HG02678 (cell line): ENCODE results near the gene ARHGEF28.

Source experiments
- ATAC-seq: cut with Tn5 transposase; IDR thresholded peaks from one replicate; pipeline ENCODE4 v1.9.1; 2021; ENCODE audit warnings: mild to moderate bottlenecking, moderate library complexity; ENCODE audit not compliant: unreplicated experiment

The ARHGEF28 gene

DNA sequence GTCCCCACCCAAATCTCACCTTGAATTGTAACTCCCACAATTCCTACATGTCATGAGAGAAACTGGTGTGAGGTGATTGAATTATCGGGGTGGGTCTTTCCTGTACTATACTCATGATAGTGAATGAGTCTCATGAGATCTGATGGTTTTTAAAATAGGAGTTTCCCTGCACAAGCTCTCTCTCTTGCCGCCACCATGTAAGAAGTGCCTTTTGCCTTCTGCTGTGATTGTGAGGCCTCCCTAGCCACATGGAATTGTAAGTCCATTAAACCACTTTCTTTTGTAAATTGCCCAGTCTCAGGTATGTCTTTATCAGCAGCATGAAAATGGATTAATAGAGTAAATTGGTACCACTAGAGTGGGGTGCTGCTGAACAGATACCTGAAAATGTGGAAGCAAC, 140.9 kb downstream of the ARHGEF28 start:
- ATAC-seq, result no peak

DNA sequence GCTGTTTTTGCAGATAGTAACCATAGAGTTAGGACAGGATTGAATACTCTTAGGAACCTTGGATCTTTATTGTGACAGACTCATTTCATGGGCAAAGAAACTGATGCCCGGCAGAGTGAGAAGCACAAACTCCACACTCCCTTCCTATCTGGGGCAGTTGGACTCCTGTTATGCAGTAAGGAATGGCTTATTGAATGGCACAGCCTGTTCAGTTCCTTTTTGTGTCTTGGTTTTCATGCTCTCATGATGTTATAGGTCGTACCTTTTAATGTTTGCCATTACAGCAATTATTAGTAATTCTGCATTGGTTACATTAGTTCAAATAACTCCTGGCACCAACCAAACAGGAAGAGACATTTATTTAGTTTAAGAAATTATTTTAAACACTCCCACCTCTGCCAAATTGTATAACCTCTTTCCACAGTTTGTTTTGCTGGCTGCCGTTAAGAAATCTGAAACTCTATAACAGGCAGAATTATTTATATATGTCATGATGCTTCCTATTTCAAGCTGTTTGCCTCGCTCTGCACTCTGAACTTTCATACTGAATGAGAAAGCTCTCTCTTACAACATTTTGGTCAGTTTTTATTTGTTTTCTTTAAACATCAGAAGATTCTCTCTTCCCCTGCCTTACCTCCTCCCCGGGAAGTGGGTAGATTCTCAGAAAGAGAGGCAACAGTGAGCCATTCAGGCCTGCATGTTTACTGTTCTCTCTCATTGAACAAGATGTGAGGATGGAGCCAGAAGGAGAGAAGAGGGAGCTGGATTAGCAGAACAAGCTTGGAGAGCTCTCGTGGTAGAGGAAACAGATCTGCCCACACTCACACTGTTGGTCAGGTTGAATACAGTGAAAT, 144.4 kb downstream of the ARHGEF28 start:
- ATAC-seq, result no peak

DNA sequence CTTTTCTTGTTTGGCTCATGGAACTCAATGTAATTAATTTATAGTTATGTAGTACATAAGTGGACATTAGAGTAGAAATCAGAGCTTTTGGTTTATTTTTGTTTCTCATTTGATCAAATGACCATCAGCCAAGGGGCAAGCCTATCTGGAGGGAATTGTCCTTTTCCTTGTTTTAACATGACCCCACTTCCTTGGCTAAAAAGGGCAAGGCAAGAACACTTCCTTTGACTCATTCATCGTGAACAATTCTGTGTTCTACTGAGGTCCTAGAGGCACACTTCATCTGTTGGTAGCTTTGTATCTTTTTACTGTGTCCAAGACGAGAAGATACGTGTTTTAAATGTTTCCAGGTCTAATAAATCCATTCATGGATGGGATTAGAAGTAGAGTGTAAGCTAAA, 148.9 kb downstream of the ARHGEF28 start:
- ATAC-seq, result no peak

DNA sequence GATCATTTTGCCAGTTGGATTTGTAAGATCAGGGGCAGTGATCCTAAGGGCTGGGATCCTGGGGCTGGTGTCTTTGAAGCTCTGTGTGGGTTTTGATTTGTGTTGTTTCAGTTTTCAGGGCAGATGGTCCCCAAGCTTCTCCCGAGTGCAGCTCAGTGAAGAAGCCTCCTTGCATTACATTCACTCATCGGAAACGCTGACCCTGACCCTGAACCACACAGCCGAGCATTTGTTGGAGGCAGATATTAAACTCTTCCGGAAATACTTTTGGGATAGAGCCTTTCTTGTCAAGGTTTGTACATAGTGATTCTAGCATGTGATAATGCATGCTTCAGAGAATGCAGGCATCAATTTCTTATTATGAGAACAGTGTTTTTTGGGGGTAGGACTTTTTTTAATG, 150.4 kb downstream of the ARHGEF28 start:
- ATAC-seq, result no peak

DNA sequence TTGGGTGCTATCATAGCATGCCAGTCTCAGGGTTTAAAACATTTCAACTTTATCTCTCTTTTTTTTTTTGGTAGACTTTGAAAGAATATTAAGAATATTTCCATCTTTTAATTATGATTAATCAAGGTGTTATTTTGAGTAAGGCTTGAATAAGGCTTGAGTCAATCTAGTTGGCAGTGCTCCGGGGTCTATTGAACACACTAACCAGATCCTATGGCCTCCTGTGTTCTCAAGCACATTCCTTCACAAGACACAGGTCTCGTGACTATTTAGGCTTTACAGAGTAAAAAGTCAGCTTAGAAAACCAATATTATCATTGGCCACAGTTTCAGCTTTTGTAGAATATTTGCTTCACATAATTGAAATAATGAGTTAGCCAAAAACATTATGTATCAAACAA, 151.2 kb downstream of the ARHGEF28 start:
- no peak for ATAC-seq

DNA sequence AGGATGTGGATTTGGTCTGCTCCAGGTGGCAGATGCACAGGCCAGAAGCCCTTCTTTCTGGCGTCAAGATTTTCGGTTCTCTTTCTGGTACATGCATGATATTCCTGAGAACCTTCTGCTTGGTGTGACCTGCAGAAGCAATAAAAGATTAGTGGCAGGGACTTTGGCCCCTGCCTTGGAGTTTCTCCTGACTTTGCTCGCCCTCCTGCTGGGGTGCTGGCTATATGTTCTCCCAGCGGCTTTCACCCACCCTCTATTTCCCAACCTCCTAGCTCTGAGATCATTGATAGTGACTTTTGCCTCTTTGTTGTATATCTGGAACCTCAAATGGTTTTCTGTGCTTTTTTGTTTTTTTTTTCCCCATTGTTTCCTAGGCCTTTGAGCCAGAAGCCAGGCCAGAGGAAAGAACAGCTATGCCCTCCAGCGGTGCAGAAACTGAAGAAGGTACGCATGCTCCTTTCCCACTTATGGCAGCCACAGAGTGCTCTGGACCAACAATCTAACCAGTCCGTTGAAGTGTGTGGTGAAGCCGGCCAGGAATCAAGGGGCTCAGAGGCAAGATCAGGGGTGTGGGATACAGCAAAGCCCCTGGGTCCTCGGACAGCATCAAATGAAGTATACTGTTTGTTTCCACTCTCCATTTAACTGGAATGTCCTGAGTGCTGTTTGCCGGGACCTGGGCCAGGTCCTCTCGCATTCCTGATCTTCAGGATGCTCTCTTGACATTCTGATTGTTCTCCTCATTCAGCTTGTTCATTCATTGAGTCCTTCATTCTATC, 154.5 kb downstream of the ARHGEF28 start:
- no peak for ATAC-seq

DNA sequence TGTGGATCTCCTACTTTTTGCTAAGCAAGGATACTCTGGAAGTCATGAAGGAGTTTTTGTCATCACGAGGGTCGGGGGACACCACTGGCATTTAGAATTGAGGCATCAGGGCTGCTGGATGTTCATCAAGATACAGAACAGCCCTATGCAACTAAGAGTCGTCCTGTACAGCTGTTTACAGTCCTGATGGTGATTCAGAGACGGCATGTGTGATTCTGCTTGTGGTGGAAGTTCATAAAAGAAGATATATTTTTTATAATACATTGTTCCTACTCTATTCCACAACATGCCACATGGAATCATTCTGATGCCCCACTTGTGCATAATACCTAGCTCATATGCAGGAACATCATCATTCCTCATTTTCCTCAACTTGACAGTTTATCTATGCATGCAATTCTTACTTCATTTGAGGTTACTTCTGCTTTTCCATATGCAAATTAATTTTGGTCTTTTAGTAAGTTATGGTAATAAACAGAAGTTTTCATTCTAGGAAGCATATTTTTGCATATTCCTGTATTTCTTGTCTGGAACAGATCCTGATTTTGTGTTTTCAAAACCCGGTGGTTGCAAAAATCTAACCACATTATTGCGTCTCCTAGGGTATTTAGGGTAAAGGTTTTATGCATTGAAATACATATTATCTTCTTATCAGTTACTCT, 155.2 kb downstream of the ARHGEF28 start:
- ATAC-seq, result no peak

DNA sequence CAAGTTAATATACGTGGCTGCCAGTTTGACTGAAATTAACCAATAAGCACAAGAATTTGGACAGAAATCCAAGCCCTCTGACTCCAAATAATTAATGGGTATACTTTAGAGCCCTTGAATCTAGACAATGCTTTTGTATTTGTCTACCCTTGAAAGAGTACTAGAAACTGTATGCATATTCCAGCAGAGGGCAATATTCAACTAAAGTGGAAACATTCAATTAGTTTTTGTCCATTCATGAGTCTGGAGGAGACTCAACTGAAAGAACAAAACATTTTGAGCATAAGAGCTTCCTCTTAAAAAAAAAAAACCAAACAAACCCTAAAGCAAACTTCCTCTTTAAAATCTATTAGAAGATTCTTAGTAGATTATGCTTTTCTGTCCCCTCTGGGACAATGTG, 157.8 kb downstream of the ARHGEF28 start:
- no peak for ATAC-seq

DNA sequence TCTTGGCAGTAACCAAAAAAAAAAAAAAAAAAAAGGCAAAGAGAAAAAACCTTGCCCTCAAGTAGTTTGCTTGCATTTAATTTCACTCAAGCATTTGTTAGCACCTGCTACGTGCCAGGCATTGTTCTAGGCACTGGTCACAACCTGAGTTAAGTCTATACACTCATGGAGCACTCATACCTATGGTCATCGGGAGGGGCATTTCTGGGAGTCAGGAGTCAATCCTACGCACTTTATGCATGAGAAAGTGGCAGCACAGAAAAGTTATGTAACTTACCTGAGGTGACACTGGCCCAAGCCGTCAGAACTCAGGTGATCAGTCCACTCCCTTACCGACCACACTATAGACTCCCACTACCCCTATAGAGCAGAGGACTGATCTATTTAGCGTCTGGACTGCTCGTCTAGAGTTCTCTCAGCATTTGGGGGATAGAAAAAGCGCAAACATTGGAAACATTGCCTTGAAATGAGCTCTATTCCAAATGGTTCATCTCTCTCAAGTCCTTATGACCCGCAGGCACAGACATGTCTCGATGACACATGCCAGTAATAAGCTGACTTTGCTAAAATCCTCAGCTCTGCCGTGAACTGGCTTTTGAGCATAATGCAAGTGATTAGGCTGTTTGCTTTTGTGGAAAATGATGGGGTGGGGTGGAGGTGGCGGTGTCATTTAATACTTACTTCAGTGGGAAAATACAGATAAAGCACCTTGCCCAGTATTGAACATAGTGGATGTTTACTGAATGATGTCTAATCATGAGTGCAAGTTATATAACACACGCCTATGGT, 160.2 kb downstream of the ARHGEF28 start:
- no peak for ATAC-seq

DNA sequence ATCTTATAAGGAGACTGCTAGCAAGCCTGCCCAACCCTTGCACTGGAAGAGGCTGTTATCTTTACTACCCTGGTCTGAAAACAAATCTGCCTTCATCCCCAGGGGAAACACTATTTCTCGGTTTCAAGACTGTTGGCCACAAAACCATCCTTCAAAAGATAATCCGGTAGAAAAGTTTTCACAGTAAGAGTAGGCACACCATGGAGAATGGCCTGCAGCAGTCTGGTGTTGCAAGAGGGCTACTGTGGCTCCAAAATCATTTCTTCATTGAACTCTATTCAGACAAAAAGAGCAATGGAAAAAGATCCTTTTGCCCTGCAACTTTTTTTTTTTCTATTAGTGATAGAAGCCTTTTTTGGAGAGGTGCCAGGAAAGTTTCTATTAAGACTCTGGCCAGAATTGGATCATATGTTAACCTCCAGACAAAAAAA, 163.9 kb downstream of the ARHGEF28 start:
- ATAC-seq, result no peak

DNA sequence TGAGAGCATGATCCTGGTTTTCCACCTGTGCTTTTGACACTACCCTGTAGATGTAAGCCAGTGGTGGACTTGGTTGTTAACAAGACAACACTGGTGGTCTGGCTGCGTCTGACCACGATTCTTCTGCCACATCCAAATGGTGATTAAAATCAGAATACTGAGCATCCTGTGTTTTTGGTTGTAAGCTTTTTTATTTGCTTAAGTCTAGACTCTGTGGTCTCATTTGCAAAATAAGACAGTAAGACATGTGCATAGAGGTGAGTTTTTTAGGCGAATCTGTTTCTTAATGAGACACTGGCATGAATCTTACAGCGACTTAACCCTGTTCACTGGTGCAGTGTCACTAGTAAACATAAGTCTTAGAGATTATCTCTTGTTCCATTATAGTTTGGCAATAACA, 165.4 kb downstream of the ARHGEF28 start:
- no peak for ATAC-seq

DNA sequence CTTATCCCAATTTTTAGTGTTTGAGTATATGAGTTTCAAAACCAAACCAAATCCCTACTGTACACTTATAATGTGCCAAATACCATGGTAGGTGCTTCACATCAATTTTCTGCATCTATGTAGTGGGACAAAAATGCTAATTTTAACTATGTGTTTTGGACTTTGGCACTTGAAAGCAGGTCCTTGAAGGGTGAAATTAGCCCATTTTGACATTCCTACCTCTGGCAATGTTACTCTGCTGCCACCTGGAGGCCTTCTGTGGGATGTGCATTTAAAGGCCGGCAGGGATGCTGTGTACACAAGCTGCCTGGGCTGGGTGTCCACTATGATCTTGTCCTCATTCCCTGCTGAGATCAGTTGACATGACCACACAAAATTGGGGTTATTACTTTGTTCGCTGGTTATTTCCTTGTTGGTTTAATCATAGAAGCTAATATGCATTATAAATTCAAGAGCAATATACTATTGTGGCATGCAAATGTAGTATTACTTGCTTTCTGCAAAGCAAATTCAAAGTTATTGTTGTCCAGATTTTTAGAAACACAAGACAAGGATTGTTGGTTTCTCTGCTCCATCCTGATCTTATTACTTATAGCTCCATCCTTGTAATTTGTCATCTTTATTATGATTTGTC, 166.8 kb downstream of the ARHGEF28 start:
- ATAC-seq, result peak; percentile 59

DNA sequence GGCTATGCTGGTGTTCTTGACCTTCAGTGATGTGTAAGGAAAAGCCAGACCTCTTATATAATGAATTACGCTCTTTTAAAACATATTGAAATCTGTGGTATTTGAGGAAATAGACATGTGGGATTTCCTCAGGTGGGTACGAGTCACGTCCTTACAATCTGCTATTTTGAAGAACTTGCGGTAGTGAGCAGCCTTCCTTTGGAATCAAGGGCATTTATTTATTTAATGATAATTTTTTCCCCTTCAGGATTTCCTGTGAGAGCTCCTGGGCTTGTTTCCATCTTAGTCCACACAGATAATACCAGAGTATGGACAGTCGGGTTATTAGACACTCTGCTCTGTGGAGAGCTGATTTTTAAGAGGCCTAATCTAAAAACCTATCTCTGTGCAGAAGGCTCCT, 167.9 kb downstream of the ARHGEF28 start:
- no peak for ATAC-seq

DNA sequence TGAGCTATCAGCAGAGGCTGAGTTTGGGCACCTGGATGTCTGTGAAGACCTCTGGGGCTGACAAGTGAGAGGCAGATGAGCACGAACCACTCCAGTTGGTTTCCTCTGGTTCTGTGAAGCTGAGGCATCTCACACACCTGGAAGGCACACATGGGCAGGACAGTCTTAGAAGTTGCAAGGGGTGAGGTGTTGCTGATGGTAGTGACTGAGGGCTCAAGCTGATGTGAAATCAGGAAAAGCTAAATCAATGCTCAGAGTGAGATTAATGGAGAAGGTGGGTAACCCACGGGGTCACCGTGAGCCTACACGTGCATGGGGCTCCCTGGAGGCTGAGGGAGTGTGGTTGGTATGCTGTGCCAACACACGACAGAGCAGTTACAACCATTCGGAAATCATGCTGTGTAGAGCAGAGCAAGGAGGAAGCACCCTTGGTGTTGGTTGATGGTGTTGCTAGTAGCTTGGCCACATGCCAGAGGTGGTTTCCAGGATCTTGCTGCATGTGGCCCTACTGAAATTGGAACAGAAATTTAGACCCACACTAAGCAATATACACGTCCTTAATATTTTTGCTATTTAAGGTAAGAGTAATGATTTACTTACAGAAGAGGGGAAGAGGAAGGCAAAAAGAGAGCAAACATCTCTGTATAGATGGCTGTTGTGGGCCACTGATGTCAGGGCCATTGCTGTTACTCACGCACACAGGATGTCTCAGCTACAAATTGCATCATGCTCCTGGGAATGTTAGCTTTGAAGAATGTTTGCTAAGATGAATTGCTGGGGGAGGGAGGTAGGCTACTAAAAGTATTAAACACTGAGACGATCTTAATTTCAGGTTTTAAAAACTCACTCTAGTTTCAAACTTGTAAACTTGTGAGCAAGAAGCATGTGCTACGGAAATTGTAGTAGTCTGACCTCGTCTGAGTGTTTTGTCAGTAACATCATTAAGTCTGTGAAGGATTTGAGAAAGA, 170.5 kb downstream of the ARHGEF28 start:
- peak; percentile 71 for ATAC-seq

DNA sequence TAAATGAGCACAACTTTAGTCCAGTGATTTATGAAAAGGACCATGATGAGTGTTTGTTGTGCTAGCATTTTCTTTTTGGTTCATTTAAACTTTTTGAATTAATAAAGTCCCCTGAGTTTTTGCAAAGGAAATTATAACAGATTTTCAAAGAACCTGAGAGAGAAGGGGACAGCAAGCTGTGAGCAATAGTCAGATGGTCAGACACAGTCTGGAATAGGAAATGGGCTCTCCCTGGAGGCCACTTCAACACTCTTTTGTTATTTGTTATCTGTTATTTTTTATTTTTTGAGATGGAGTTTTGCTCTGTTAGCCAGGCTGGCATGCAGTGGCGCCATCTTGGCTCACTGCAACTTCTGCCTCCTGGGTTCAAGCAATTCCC, 171.1 kb downstream of the ARHGEF28 start:
- no peak for ATAC-seq

DNA sequence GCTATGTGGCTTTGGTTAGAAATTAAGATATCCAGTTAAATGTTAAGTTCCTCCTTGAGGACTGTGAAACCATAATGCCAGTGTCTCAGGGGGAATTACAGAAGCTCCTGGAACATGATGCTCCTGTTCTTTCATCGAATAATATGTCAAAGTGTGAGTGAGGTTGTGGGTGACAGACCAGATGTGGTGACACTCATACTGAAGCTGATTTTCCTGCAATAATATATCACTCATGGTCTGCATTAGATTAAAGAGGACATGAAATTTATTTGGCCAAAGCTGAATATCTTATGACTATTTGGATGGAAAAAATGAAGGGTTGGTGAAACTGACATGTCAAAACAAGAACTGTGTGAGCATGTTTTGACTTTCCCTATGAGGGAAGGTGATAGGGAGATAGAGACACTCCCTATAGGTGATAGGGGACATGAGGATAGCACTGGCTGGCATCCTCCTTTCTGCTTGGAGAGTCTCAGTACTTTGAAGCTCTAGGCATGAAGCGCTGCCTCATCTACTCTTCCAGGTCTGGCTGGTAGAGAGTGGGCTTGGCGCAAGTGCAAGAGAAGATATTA, 173.5 kb downstream of the ARHGEF28 start:
- no peak for ATAC-seq

DNA sequence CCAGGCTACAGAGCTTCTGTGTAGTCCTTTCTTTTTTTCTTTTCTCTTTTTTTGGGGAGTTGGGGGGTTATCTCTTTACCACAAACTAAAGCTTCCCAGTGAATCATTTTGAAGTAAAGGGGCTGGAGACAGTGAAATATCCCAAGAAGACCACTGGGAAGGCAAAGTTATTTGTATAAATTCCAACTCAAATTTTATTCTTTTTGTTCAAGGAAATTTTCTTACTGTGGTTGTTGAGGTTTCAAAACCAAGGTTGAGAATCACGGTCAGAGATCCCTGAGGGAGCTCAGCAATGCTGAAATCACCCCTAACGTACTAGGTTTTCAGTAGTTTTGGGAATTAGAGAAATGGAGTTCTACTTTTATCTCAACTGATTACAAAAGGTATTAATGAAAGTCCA, 175.7 kb downstream of the ARHGEF28 start:
- no peak for ATAC-seq

DNA sequence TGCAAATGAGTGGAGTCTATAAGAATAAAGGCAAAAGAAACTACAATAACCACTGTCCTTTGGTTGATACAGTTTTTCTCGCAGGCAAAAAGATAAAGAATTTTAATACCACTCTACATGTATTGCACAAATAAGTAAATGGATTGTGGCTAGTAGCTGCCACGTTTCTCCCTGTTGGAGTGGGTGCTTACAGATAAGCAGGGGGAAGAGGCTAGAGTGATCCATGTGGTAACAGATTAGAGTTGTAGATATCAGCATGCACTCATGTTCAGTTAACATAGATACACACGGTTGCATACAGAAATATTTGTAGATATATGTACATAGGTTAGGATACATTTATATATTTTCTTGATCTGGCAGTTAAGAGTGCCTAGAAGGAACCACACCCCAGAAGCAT, 179.5 kb downstream of the ARHGEF28 start:
- no peak for ATAC-seq

DNA sequence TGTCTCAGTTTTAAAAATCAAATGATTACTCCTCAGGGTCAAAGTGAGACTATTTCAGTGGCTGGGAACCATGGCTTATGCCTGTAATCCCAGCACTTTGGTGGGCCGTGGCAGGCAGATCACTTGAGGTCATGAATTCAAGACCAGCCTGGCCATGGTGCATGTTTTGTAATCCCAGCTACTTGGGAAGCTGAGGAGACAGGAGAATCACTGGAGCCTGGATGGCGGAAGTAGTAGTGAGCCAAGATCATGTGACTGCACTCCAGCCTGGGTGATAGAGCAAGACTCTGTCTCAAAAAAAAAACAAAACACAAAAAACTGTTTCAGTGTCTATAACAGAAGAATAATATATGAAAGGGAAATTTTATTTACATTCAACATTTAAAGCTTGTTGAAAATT, 182.9 kb downstream of the ARHGEF28 start:
- no peak for ATAC-seq
